Esophagus squamous epithelium (tissue), 4 donors: ENCODE measurements around the gene METAP2.
"Not testable (repeated sequence)": the region's sequence is repeated elsewhere in the genome, so short reads cannot be mapped to it uniquely, and the experiment has no call there.

ENCODE experiments used
- CTCF ChIP-seq, 6 experiments: fragments of 450-650 bp in 4 of 6; fragments of 200-600 bp in 2 of 6; sonication (generic) in 2 of 6; IDR thresholded peaks; one replicate each; pipeline ENCODE4 v1.5.1; 2016 to 2019; ENCODE audit warnings: antibody characterized with exemption in 6 of 6, mild to moderate bottlenecking in 4 of 6, moderate library complexity in 4 of 6
- POLR2A ChIP-seq, 4 donors: fragments of 450-650 bp; IDR thresholded peaks; one replicate each; pipeline ENCODE4 v1.6.1; 2017; ENCODE audit warnings: antibody characterized with exemption in 4 of 4, mild to moderate bottlenecking in 4 of 4, moderate library complexity in 3 of 4

DNA sequence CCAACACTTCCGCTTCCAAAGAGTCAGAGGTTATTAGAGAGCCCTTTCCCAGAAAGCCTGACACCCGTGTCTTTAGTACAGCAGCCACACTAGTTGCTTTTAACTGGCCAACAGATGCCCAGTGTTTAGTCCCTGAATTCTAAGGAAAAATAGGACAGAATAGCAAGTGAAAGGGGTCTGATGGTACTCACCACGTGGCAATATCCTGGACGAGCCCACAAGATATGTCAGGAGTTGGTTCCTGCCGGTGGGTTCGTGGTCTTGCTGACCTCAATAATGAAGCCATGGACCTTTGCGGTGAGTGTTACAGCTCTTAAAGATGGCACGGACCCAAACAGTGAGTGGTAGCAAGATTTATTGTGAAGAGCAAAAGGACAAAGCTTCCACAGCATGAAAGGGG lies 16.3 kb upstream of the METAP2 start:
- not testable (repeated sequence) for TF ChIP-seq CTCF, POLR2A (IDR thresholded peaks at IDR 0.05)
